GM21423 (cell line): ENCODE data around the gene ZNF135.

Source experiments
- ATAC-seq: cut with Tn5 transposase; IDR thresholded peaks from one replicate; pipeline ENCODE4 v1.9.1; 2021; ENCODE audit warnings: mild to moderate bottlenecking, moderate library complexity; ENCODE audit not compliant: unreplicated experiment

Gene ZNF135

GRCh38 chr19:58089846-58090245, 30.8 kb downstream of the ZNF135 start:
- no peak for ATAC-seq

- ATAC-seq = no peak
Observed at GRCh38 chr19:58091251-58091995, 32.3 kb downstream of the ZNF135 start.

GRCh38 chr19:58093071-58093470, 34.0 kb downstream of the ZNF135 start:
- ATAC-seq = no peak

GRCh38 chr19:58095328-58095727, 36.2 kb downstream of the ZNF135 start:
- ATAC-seq = no peak

- no peak for ATAC-seq
Observed at GRCh38 chr19:58096884-58097283, 37.8 kb downstream of the ZNF135 start.

GRCh38 chr19:58097349-58097748, 38.3 kb downstream of the ZNF135 start:
- ATAC-seq = no peak

- peak; percentile 85 for ATAC-seq
Observed at GRCh38 chr19:58097781-58098681, 38.9 kb downstream of the ZNF135 start, which contains the start of gene ZSCAN18. ZSCAN18 (minus strand) TSS chr19:58098231; CDS start chr19:58090267, 7,964 bp downstream.

GRCh38 chr19:58098682-58098998, 39.6 kb downstream of the ZNF135 start:
- no peak for ATAC-seq

GRCh38 chr19:58107778-58108545, 48.9 kb downstream of the ZNF135 start:
- ATAC-seq = no peak

- ATAC-seq = no peak
Observed at GRCh38 chr19:58108546-58108817, 49.4 kb downstream of the ZNF135 start.

GRCh38 chr19:58117841-58118575, 58.9 kb downstream of the ZNF135 start:
- ATAC-seq = no peak

GRCh38 chr19:58118979-58119733, 60.1 kb downstream of the ZNF135 start:
- no peak for ATAC-seq
